CD14-positive monocyte (primary cell): ENCODE results near the gene LAMB1. TPM values are rescaled to one million over a fixed set of nuclear protein-coding genes. Genes with fewer than 3 reads are reported as not detected.

Experiments used
- DNase-seq, 3 donors: peaks; one replicate each; pipeline ENCODE4 v3.0.0-alpha.2; 2011 to 2022
- H2AFZ ChIP-seq: 2 replicates; pipeline ENCODE4 v1.6.0; 2012; ENCODE audit warnings: mild to moderate bottlenecking, low read depth, low read length, inconsistent platforms; ENCODE audit not compliant: insufficient read depth, poor library complexity, severe bottlenecking
- H3K27ac ChIP-seq, 2 donors: 1 replicate in 1 of 2; 2 replicates in 1 of 2; pipeline ENCODE4 v1.5.1; 2012 to 2013; ENCODE audit warnings: low read length in 2 of 2, control low read depth in 1 of 2, inconsistent platforms in 1 of 2, low read depth in 1 of 2, mild to moderate bottlenecking in 1 of 2
- H3K27me3 ChIP-seq, 2 donors: one replicate each; pipeline versions ENCODE4 v1.6.0 to v1.6.1; 2011 to 2013; ENCODE audit warnings: low read length in 2 of 2; ENCODE audit not compliant: control insufficient read depth in 2 of 2, insufficient read depth in 2 of 2
- H3K36me3 ChIP-seq, 2 donors: replicated peaks in 1 of 2; 1 replicate in 1 of 2; 2 replicates in 1 of 2; pipeline versions ENCODE4 v1.5.1 to v1.6.1; 2012 to 2013; ENCODE audit warnings: low read length in 2 of 2, control low read depth in 1 of 2, inconsistent platforms in 1 of 2, mild to moderate bottlenecking in 1 of 2; ENCODE audit not compliant: insufficient read depth in 2 of 2, control insufficient read depth in 1 of 2
- H3K4me1 ChIP-seq, 2 donors: 1 replicate in 1 of 2; 2 replicates in 1 of 2; pipeline versions ENCODE4 v1.5.1 to v1.6.1; 2012 to 2013; ENCODE audit warnings: low read length in 2 of 2, control low read depth in 1 of 2, inconsistent platforms in 1 of 2, mild to moderate bottlenecking in 1 of 2, moderate library complexity in 1 of 2; ENCODE audit not compliant: insufficient read depth in 2 of 2, control insufficient read depth in 1 of 2
- H3K4me2 ChIP-seq: replicated peaks from 2 replicates; pipeline ENCODE3; 2012; ENCODE audit warnings: low read length, moderate library complexity, mild to moderate bottlenecking; ENCODE audit not compliant: poor library complexity, severe bottlenecking; ENCODE audit errors: extremely low read depth
- H3K4me3 ChIP-seq, 3 experiments: fragments of 200-600 bp in 1 of 3; sonication (generic) in 1 of 3; replicated peaks in 1 of 3; 1 replicate in 2 of 3; 2 replicates in 1 of 3; pipeline ENCODE4 v1.5.1; 2011 to 2013; ENCODE audit warnings: low read length in 3 of 3, mild to moderate bottlenecking in 3 of 3, control low read depth in 2 of 3, low read depth in 2 of 3, inconsistent platforms in 1 of 3, moderate library complexity in 1 of 3
- H3K79me2 ChIP-seq: 2 replicates; pipeline ENCODE4 v1.6.0; 2012; ENCODE audit warnings: mild to moderate bottlenecking, control low read depth, inconsistent platforms, low read length, moderate library complexity; ENCODE audit not compliant: insufficient read depth
- H3K9ac ChIP-seq: 2 replicates; pipeline ENCODE4 v1.6.0; 2017; ENCODE audit warnings: low read length, mild to moderate bottlenecking; ENCODE audit not compliant: insufficient read depth, poor library complexity, severe bottlenecking
- H3K9me3 ChIP-seq, 2 donors: replicated peaks in 1 of 2; 1 replicate in 1 of 2; 2 replicates in 1 of 2; pipeline versions ENCODE4 v1.5.1 to v1.6.1; 2012 to 2013; ENCODE audit warnings: low read length in 2 of 2, control low read depth in 1 of 2; ENCODE audit not compliant: control insufficient read depth in 1 of 2, insufficient read depth in 1 of 2
- H4K20me1 ChIP-seq: 2 replicates; pipeline ENCODE4 v1.6.0; 2012; ENCODE audit warnings: mild to moderate bottlenecking, low read length, control low read depth, moderate library complexity; ENCODE audit not compliant: insufficient read depth
- H3K27ac Mint-ChIP-seq, 7 donors: one replicate each; pipeline ENCODE4 v1.8.0; 2020; ENCODE audit warnings: mild to moderate bottlenecking in 7 of 7, mixed read lengths in 7 of 7, moderate library complexity in 6 of 7, inconsistent platforms in 2 of 7
- H3K27me3 Mint-ChIP-seq, 3 donors: one replicate each; pipeline ENCODE4 v1.8.0; 2021 to 2022; ENCODE audit warnings: low read depth in 3 of 3, mild to moderate bottlenecking in 3 of 3, mixed read lengths in 3 of 3, moderate library complexity in 3 of 3, inconsistent platforms in 1 of 3
- H3K36me3 Mint-ChIP-seq, 2 donors: one replicate each; pipeline ENCODE4 v1.8.0; 2020; ENCODE audit warnings: mixed read lengths in 2 of 2, inconsistent platforms in 1 of 2, mild to moderate bottlenecking in 1 of 2
- H3K4me1 Mint-ChIP-seq: one replicate; pipeline ENCODE4 v1.8.0; 2020; ENCODE audit warnings: mild to moderate bottlenecking, mixed read lengths
- H3K4me3 Mint-ChIP-seq, 2 donors: one replicate each; pipeline ENCODE4 v1.8.0; 2020; ENCODE audit warnings: mild to moderate bottlenecking in 2 of 2, mixed read lengths in 2 of 2, moderate library complexity in 1 of 2
- H3K9me3 Mint-ChIP-seq, 7 donors: one replicate each; pipeline ENCODE4 v1.8.0; 2020 to 2022; ENCODE audit warnings: mixed read lengths in 7 of 7, mild to moderate bottlenecking in 6 of 7, moderate library complexity in 6 of 7, inconsistent platforms in 2 of 7
- WGBS: methylation state at CpG from one replicate; pipeline ENCODE4 v1.1.5; 2013; ENCODE audit warnings: missing lambda C conversion rate; ENCODE audit not compliant: insufficient coverage; 5-methylcytosine and 5-hydroxymethylcytosine counted together
- intact Hi-C, 2 donors: fragments of 100-400 bp; cut with micrococcal nuclease; formaldehyde crosslinking; loops; one replicate each; pipeline versions ENCODE4 v1.15.0 to v1.15.1; 2023
- polyA plus RNA-seq, 3 donors: library from polyadenylated mRNA; depleted of rRNA in 1 of 3; unstranded in 2 of 3; stranded (reverse) in 1 of 3; fragments of 300-500 nt in 2 of 3; fragments of >200 nt in 1 of 3; fragmentation: Illumina TruSeq in 2 of 3; gene quantifications; 1 replicate in 2 of 3; 2 replicates in 1 of 3; pipeline ENCODE4 v1.2.3, GENCODE V29; 2012 to 2021
- TF ChIP-seq, protein P1 (sequence below): fragments of 200-600 bp; IDR thresholded peaks from one replicate; pipeline ENCODE4 v1.8.0; 2022; ENCODE audit warnings: antibody characterized with exemption, mild to moderate bottlenecking

The LAMB1 gene
- polyA plus RNA-seq, 3 donors: 0.42 TPM; not detected in 2

DNA sequence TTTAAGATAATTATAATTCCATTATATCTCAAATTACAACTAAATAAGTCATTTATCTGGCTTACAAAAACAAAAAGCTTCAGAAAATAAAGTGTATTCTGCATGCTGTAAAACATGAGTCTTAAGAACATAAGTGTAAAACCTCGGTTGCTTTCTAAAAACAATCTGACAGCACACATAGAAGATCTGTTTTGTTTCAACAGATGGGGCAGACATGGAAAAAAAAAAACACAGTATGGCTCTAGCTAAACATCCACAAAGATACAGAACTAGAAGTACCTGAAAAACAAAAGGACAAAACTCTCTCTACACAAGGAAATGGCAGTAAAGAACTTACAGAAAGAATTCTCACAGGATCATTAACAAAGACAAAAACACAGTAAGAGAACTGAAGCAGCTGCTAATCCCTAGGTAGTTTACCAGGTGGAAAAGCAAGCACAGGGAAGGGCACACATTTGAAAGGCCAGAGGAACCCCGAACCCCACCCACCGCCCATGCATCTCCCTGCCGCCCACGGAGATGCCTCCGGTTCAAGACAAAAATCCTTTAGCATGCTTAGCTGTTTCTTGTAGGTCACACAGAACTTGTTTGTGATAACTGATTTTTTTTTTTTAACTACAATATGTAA is 69.5 kb downstream of the LAMB1 start:
- no peak overlapping the region for H2AFZ ChIP-seq
- H3K4me3 Mint-ChIP-seq: no peak overlapping the region
- no peak overlapping the region for H3K9ac ChIP-seq
- no peaks in the 10 kb centered on the region for H3K4me1 ChIP-seq
- peaks cover 0 to 1% (median 0%) of the 10 kb centered on the region in 3 donors for H3K27me3 Mint-ChIP-seq
- no peak overlapping the region for H3K4me3 ChIP-seq
- no peaks in the 10 kb centered on the region for H3K27me3 ChIP-seq
- H3K79me2 ChIP-seq: no peaks in the 10 kb centered on the region
- no peak for DNase-seq
- no peak overlapping the region for H3K27ac ChIP-seq
- no peak overlapping the region for H3K27ac Mint-ChIP-seq
- H4K20me1 ChIP-seq: no peaks in the 10 kb centered on the region
- peaks cover 18 to 26% of the 10 kb centered on the region in 2 donors for H3K36me3 Mint-ChIP-seq
- peaks cover 2 to 37% of the 10 kb centered on the region in 2 donors for H3K36me3 ChIP-seq
- WGBS: 95% methylated on average over 4 of the region's 6 CpGs
- H3K9me3 ChIP-seq: no peaks in the 10 kb centered on the region
- H3K4me1 Mint-ChIP-seq: no peaks in the 10 kb centered on the region
- no peak overlapping the region for H3K4me2 ChIP-seq
- H3K9me3 Mint-ChIP-seq: no peaks in the 10 kb centered on the region
- intact Hi-C loops: no loop called here
- TF ChIP-seq, protein P1, sequence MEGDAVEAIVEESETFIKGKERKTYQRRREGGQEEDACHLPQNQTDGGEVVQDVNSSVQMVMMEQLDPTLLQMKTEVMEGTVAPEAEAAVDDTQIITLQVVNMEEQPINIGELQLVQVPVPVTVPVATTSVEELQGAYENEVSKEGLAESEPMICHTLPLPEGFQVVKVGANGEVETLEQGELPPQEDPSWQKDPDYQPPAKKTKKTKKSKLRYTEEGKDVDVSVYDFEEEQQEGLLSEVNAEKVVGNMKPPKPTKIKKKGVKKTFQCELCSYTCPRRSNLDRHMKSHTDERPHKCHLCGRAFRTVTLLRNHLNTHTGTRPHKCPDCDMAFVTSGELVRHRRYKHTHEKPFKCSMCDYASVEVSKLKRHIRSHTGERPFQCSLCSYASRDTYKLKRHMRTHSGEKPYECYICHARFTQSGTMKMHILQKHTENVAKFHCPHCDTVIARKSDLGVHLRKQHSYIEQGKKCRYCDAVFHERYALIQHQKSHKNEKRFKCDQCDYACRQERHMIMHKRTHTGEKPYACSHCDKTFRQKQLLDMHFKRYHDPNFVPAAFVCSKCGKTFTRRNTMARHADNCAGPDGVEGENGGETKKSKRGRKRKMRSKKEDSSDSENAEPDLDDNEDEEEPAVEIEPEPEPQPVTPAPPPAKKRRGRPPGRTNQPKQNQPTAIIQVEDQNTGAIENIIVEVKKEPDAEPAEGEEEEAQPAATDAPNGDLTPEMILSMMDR: no peak

DNA sequence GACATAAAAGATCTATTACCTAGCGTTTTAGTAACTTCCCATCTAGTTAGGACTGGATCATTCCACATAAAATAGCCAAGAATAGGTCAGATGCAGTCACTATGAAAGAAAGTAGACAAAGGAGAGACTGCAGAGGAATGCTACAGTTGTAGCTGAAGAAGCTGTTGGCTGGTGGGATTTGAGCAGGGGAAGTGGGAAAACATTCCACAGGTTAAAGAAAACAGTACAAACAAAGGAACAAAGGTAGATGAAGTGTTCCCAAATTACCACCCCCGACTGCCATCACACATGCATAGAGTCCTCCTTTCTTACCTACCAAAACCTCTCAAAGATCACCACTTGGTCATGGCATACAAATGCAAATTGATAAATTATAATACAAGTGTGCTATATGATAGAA is 70.2 kb downstream of the LAMB1 start:
- Histone ChIP-seq H3K9me3 (no peaks in the 10 kb centered on the region), H2AFZ (no peak overlapping the region), H3K79me2 (no peaks in the 10 kb centered on the region), H3K4me2 (no peak overlapping the region), H3K27ac (no peak overlapping the region), H3K4me3 (no peak overlapping the region), H3K27me3 (no peaks in the 10 kb centered on the region), H3K4me1 (no peaks in the 10 kb centered on the region), H4K20me1 (no peaks in the 10 kb centered on the region), H3K9ac (no peak overlapping the region), H3K36me3 (peaks cover 3 to 41% of the 10 kb centered on the region in 2 donors)
- Mint-ChIP-seq H3K27me3 (peaks cover 0 to 1% (median 0%) of the 10 kb centered on the region in 3 donors), H3K4me1 (no peaks in the 10 kb centered on the region), H3K27ac (no peak overlapping the region), H3K9me3 (no peaks in the 10 kb centered on the region), H3K4me3 (no peak overlapping the region), H3K36me3 (peaks cover 19 to 30% of the 10 kb centered on the region in 2 donors)
- intact Hi-C loops: no loop called here
- no CpG with 5 or more reads among the region's 2 CpGs for WGBS
- no peak for DNase-seq
- TF ChIP-seq, protein P1: no peak
